ENCODE results near the gene PANX1.
"Not testable (repeated sequence)": the region's sequence is repeated elsewhere in the genome, so short reads cannot be mapped to it uniquely, and the experiment has no call there.

The PANX1 gene

GRCh38 chr11:94150704-94151685 is 22.4 kb downstream of the PANX1 start:
- DNase-seq, result no peak

GRCh38 chr11:94151903-94152677 is 23.4 kb downstream of the PANX1 start:
- DNase-seq, result no peak

GRCh38 chr11:94152678-94153065 is 24.0 kb downstream of the PANX1 start:
- DNase-seq, result no peak

- DNase-seq, result no peak
Observed at GRCh38 chr11:94153320-94153719, 24.7 kb downstream of the PANX1 start.

- no peak for DNase-seq
Observed at GRCh38 chr11:94154095-94154856, 25.6 kb downstream of the PANX1 start.

GRCh38 chr11:94157339-94157738 is 28.7 kb downstream of the PANX1 start:
- not testable (repeated sequence) for DNase-seq

GRCh38 chr11:94168882-94169281 is 40.2 kb downstream of the PANX1 start:
- no peak for DNase-seq

GRCh38 chr11:94169516-94169915 is 40.9 kb downstream of the PANX1 start:
- no peak for DNase-seq

- no peak for DNase-seq
Observed at GRCh38 chr11:94169930-94170545, 41.4 kb downstream of the PANX1 start.

- no peak for DNase-seq
Observed at GRCh38 chr11:94170953-94171352, 42.3 kb downstream of the PANX1 start.

GRCh38 chr11:94171693-94172440 is 43.2 kb downstream of the PANX1 start:
- DNase-seq, result no peak

- DNase-seq, result no peak
Observed at GRCh38 chr11:94175535-94175934, 46.9 kb downstream of the PANX1 start.

GRCh38 chr11:94178331-94178730 is 49.7 kb downstream of the PANX1 start:
- no peak for DNase-seq

- DNase-seq, result no peak
Observed at GRCh38 chr11:94179696-94180095, 51.1 kb downstream of the PANX1 start.

- no peak for DNase-seq
Observed at GRCh38 chr11:94181526-94181925, 52.9 kb downstream of the PANX1 start.

GRCh38 chr11:94181943-94182342 is 53.3 kb downstream of the PANX1 start:
- no peak for DNase-seq

GRCh38 chr11:94183251-94183885 is 54.7 kb downstream of the PANX1 start:
- no peak for DNase-seq

GRCh38 chr11:94183886-94184264 is 55.2 kb downstream of the PANX1 start:
- no peak for DNase-seq

- no peak for DNase-seq
Observed at GRCh38 chr11:94184362-94184761, 55.7 kb downstream of the PANX1 start.

GRCh38 chr11:94184846-94185245 is 56.2 kb downstream of the PANX1 start:
- DNase-seq, result no peak

- no peak for DNase-seq
Observed at GRCh38 chr11:94185416-94186084, 56.9 kb downstream of the PANX1 start.

Data from SIG-M5 (cell line).